GM21423 (cell line): ENCODE measurements around the gene NEK9.
"Not testable (repeated sequence)": the region's sequence is repeated elsewhere in the genome, so short reads cannot be mapped to it uniquely, and the experiment has no call there.

Experiments
- ATAC-seq: cut with Tn5 transposase; IDR thresholded peaks from one replicate; pipeline ENCODE4 v1.9.1; 2021; ENCODE audit warnings: mild to moderate bottlenecking, moderate library complexity; ENCODE audit not compliant: unreplicated experiment

NEK9 gene

DNA sequence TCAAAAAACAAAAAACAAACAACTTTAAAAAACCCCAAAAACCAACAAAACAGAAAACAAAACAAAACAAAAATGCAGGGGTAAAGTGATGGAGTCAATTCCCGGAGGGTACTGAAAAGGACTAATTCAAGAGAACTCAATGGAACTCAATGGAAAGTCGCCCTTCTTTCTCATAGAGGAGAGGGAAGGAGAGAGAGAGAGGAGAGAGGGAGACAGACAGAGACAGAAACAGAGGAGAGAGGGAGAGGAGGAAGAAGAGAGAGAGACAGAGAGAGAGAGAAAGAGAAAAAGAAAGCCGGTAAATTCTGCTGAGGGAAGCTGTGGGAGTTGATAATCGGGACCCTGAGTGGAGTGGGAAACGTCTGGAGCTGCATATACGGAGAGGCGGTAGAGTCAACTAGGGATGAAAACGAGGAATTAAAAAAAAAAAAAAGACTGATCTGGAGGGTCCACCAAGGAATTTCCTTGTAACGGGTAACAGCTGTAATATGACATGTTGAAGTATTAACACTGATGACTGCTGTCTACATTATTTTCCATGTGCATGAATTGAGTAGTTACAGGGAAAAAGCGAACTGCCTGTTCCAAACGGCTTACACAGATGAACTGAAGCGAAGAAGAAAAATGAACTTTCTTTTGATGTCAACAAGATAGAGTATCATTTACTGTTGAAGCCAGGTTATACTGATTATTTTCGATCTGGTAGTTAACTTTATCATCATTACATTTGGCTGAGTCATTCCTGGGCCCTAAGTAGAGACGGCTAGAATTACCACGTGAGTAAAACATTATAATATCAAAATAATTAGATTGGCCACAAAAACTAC, 58.3 kb downstream of the NEK9 start:
- no peak for ATAC-seq

GRCh38 chr14:75067765-75068164, 59.1 kb downstream of the NEK9 start:
- not testable (repeated sequence) for ATAC-seq

DNA sequence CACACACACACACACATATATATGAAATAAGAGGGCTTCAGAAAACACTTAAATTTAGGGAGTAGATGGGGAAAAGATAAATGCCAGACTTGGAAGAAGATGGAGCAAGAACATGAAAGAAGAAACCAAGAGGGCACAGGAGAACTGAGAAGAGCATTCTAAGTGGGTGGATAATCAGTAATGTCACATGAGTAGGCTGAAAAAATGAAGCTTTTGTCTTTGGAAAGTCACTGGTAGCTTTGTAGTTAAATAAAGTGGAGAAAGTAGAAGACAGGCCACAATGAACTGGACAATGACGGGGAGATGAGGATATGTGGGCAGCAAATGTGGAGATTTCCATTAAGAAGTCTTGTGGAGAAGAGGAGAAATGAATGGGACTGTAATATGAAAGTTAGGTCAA, 59.6 kb downstream of the NEK9 start:
- no peak for ATAC-seq

DNA sequence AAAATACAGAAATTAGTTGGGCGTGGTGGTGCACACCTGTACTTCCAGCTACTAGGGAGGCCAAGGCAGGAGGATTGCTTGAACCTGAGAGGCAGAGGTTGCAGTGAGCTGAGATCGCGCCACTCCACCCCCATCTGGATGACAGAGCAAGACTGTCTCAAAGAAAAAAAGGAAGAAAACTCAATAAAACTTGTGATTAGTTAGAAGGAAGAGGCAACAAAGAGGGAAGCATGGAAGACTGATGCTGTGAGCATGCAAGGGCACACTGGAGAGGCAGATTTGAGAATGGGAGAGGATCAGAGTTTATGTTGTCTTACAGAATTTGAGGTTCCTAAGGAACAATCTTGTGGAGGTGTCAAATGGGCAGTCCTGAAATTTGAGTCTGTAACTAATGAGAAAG, 60.2 kb downstream of the NEK9 start:
- ATAC-seq = no peak

GRCh38 chr14:75064205-75064567, 62.7 kb downstream of the NEK9 start:
- ATAC-seq = peak; percentile 22

GRCh38 chr14:75063491-75064204, 63.2 kb downstream of the NEK9 start, which contains the start of gene ACYP1:
ACYP1 (minus strand) TSS chr14:75064024; CDS start chr14:75063553, 471 bp downstream.
- peak; percentile 98 for ATAC-seq

- no peak for ATAC-seq
Observed at GRCh38 chr14:75063013-75063412, 63.8 kb downstream of the NEK9 start.

- ATAC-seq = no peak
Observed at GRCh38 chr14:75060420-75060819, 66.4 kb downstream of the NEK9 start.

DNA sequence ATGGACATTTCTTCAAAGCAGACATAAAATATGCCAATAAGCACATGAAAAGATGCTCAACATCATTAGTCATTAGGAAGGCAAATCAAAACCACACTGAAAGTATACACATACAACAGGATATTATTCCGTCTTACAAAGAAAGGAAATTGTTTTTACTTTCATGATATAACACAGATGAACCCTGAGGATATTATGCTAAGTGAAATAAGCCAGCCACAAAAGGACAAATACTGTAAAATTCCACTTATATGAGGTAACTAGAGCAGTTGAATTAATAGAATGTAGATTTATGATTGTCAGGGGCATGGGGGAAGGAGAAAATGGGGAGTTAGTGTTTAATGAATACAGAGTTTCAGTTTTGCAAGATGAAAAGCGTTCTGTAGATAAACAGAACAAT, 67.2 kb downstream of the NEK9 start:
- no peak for ATAC-seq

- no peak for ATAC-seq
Observed at GRCh38 chr14:75054421-75054820, 72.4 kb downstream of the NEK9 start.

DNA sequence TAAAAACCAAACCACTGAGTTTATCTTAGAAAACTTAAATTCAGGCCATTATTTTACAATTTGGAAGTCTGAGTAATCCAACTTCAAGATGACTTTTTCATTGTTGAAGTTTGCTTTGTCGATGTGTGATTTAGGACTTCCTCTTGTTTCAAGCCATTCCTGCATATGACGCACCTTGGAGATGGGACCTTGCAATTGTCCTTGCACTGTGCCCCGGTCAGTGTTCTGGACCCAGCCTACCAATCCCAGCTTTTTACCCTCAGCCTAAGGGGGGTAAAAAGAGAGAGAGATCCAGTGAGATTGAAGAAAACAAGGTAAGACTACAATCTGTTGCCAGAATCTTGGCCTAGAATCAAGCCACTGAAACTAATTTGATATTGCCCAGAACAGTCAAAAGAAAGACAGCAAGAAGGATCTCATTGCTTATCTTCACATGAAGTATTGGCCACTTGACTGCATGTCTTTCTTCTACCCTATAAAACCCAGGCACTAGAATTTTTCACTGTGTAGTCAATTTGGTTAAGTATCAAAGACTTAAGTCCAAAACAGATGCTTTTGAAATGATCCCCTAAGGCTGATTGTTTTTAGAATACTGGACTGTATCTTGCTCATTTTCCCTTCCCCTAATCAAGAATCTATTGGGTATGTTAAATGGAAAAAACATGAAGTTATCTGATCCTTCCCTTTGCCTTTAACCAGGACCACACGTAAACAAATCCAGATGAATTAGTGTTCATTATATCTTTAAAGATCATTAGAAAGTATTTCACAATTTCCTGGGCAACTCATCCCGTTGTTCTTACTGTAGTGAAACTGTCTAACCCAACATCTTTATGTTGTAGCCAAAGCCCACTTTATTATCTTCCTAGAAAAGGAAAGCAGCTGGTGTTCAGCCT, 73.2 kb downstream of the NEK9 start:
- ATAC-seq = no peak

DNA sequence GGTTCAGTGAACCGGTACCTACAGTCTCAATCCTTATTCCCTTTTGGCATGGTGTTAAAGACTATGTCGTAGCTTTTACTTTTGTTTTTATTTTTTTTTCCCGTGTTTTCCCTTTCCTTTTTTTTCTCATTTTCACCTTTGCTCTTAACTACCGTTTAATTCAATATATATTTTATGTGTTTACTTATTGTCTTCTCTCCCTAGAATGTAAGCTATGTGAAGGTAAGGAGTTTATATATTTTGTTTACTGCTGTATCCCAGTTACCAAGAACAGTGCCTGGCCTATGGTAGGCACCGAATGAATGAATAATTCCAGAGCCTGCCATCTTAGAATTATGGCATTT, 75.3 kb downstream of the NEK9 start:
- ATAC-seq = no peak

GRCh38 chr14:75050852-75051555, 75.8 kb downstream of the NEK9 start, which contains the start of gene MLH3:
MLH3 (minus strand) TSS chr14:75051467; CDS start chr14:75049655, 1,812 bp downstream.
- ATAC-seq = peak; percentile 70

- ATAC-seq = no peak
Observed at GRCh38 chr14:75049731-75050201, 77.1 kb downstream of the NEK9 start.

- ATAC-seq = no peak
Observed at GRCh38 chr14:75049136-75049535, 77.7 kb downstream of the NEK9 start.

- no peak for ATAC-seq
Observed at GRCh38 chr14:75048101-75048500, 78.7 kb downstream of the NEK9 start.

DNA sequence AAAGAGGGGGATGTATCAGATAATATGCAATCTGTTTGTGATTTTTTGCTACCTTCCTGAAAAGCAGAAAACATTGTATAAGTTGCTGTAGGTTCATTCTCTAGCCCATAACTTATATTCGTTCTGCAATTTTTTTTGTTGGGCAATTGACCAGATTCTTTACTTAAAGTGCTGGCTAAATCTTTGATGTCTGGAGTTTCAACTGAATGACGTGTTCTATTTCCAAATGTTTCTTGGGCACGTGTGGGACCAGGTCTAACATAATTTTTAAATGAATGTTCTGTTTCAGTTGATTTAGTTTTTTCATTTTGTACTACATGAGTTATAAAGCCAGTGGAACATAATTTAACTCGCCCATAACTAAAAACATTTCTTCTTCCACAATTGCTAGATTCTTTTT, 79.3 kb downstream of the NEK9 start:
- ATAC-seq = no peak

GRCh38 chr14:75046899-75047298, 79.9 kb downstream of the NEK9 start:
- ATAC-seq = no peak

DNA sequence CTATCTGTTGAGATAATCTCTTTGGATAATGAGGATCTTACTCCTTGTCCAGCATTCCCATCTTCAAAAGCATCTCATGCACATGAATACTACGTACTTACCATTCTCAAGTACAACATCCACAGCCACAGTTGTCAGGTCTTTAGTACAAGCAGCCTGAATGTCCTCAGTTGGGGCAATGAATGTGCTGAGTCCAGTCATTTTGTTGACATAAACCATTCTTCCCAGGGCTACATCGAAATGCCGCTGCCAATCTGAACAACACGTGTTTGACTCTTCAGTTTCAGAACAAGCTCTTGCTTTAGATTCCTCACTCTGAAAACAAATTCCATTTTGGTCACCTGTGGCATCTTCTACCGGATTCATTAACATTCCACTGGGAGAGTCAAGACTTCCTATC, 80.6 kb downstream of the NEK9 start:
- ATAC-seq = no peak

- ATAC-seq = no peak
Observed at GRCh38 chr14:75044752-75045151, 82.1 kb downstream of the NEK9 start.

- ATAC-seq = no peak
Observed at GRCh38 chr14:75044322-75044721, 82.5 kb downstream of the NEK9 start.
